IMR-90 (cell line): ENCODE data around the gene OR5P2. TPM values are rescaled to one million over a fixed set of nuclear protein-coding genes. Genes with fewer than 3 reads are reported as not detected.

ENCODE experiments used
- ATAC-seq: fragments of 200-7000 bp; cut with Tn5 transposase; 2 replicates; pipeline ENCODE4 v1.9.1; 2020; ENCODE audit warnings: low read depth, mild to moderate bottlenecking, moderate library complexity
- BruUV-seq: library from RNA; stranded (reverse); fragments of 400-500 nt; replicated peaks from 2 replicates; lab custom pipeline; 2021; lab: Mats Ljungman, UMichigan
- CTCF ChIA-PET: fragments of 300-600 bp; formaldehyde crosslinking; extraction: SDS; loops from one replicate; lab custom pipeline; 2021; ENCODE audit warnings: antibody characterized with exemption; lab: Yijun Ruan, JAX
- POLR2A ChIA-PET: fragments of 300-600 bp; sonication (Branson Sonifier 250); formaldehyde crosslinking; loops from one replicate; lab custom pipeline; 2022; ENCODE audit warnings: antibody characterized with exemption; ENCODE audit not compliant: unreplicated experiment; lab: Charles Lee
- DNase-seq: peaks from one replicate; pipeline ENCODE4 v3.0.0; 2013
- H2AFZ ChIP-seq: replicated peaks from 2 replicates; pipeline ENCODE3; 2013; ENCODE audit warnings: low read length, mild to moderate bottlenecking; ENCODE audit not compliant: poor library complexity
- H2AK5ac ChIP-seq: 2 replicates; pipeline ENCODE4 v1.6.1; 2013; ENCODE audit warnings: low read depth, low read length, inconsistent platforms
- H2AK9ac ChIP-seq: replicated peaks from 2 replicates; pipeline ENCODE3; 2013; ENCODE audit warnings: mild to moderate bottlenecking, low read depth, low read length, moderate library complexity; ENCODE audit not compliant: poor library complexity
- H2BK120ac ChIP-seq: 2 replicates; pipeline ENCODE4 v1.6.1; 2013; ENCODE audit warnings: low read depth, low read length, inconsistent platforms
- H2BK15ac ChIP-seq: 3 replicates; pipeline ENCODE4 v1.6.1; 2013; ENCODE audit warnings: low read depth, low read length, inconsistent platforms
- H2BK20ac ChIP-seq: 2 replicates; pipeline ENCODE4 v1.6.1; 2013; ENCODE audit warnings: low read depth, mild to moderate bottlenecking, inconsistent platforms, low read length, moderate library complexity
- H2BK5ac ChIP-seq: 2 replicates; pipeline ENCODE4 v1.6.1; 2013; ENCODE audit warnings: mild to moderate bottlenecking, low read depth, low read length, inconsistent platforms; ENCODE audit not compliant: poor library complexity, severe bottlenecking
- H3K14ac ChIP-seq: replicated peaks from 2 replicates; pipeline ENCODE4 v1.6.1; 2013; ENCODE audit warnings: low read depth, low read length, inconsistent platforms
- H3K18ac ChIP-seq: 2 replicates; pipeline ENCODE4 v1.6.1; 2013; ENCODE audit warnings: low read depth, low read length, control low read depth
- H3K23ac ChIP-seq: 2 replicates; pipeline ENCODE4 v1.6.1; 2013; ENCODE audit warnings: low read depth, low read length, inconsistent platforms
- H3K27ac ChIP-seq: 2 replicates; pipeline ENCODE4 v1.5.1; 2013; ENCODE audit warnings: mild to moderate bottlenecking, control low read depth, low read length; ENCODE audit not compliant: insufficient read depth
- H3K27me3 ChIP-seq: 2 replicates; pipeline ENCODE4 v1.6.1; 2013; ENCODE audit warnings: low read length; ENCODE audit not compliant: control insufficient read depth, insufficient read depth
- H3K36me3 ChIP-seq: 2 replicates; pipeline ENCODE4 v1.6.1; 2013; ENCODE audit warnings: low read length, mixed read lengths; ENCODE audit not compliant: control insufficient read depth, insufficient read depth
- H3K4ac ChIP-seq: 2 replicates; pipeline ENCODE4 v1.6.1; 2013; ENCODE audit warnings: low read depth, low read length, inconsistent platforms
- H3K4me1 ChIP-seq: 2 replicates; pipeline ENCODE4 v1.6.1; 2013; ENCODE audit warnings: low read length, mixed read lengths; ENCODE audit not compliant: control insufficient read depth, insufficient read depth
- H3K4me2 ChIP-seq: 2 replicates; pipeline ENCODE4 v1.6.1; 2013; ENCODE audit warnings: low read depth, mild to moderate bottlenecking, control low read depth, low read length, moderate library complexity
- H3K4me3 ChIP-seq: 2 replicates; pipeline ENCODE4 v1.5.1; 2013; ENCODE audit warnings: low read depth, mild to moderate bottlenecking, control low read depth, low read length, moderate library complexity; ENCODE audit not compliant: insufficient read depth
- H3K56ac ChIP-seq: 2 replicates; pipeline ENCODE4 v1.6.1; 2013; ENCODE audit warnings: low read length, inconsistent platforms; ENCODE audit not compliant: insufficient read depth; ENCODE audit errors: extremely low read depth
- H3K79me1 ChIP-seq, 2 experiments: 2 replicates each; pipeline ENCODE4 v1.6.1; 2013; ENCODE audit warnings: low read length in 2 of 2, inconsistent platforms in 1 of 2, low read depth in 1 of 2
- H3K9ac ChIP-seq: 2 replicates; pipeline ENCODE4 v1.6.1; 2013; ENCODE audit warnings: low read depth, low read length, control low read depth
- H3K9me1 ChIP-seq: 2 replicates; pipeline ENCODE4 v1.6.1; 2013; ENCODE audit warnings: low read length, inconsistent platforms; ENCODE audit not compliant: insufficient read depth
- H3K9me3 ChIP-seq: 2 replicates; pipeline ENCODE4 v1.6.1; 2013; ENCODE audit warnings: low read length; ENCODE audit not compliant: control insufficient read depth, insufficient read depth
- H4K20me1 ChIP-seq: 2 replicates; pipeline ENCODE4 v1.6.1; 2013; ENCODE audit warnings: low read length, inconsistent platforms; ENCODE audit not compliant: insufficient read depth
- H4K5ac ChIP-seq: 2 replicates; pipeline ENCODE4 v1.6.1; 2013; ENCODE audit warnings: mild to moderate bottlenecking, low read depth, low read length, control low read depth
- H4K8ac ChIP-seq, 2 experiments: 2 replicates each; pipeline ENCODE4 v1.6.1; 2013; ENCODE audit warnings: low read depth in 2 of 2, low read length in 2 of 2, control low read depth in 1 of 2, inconsistent platforms in 1 of 2
- H4K91ac ChIP-seq: 2 replicates; pipeline ENCODE4 v1.6.1; 2013; ENCODE audit warnings: low read depth, low read length, inconsistent platforms; ENCODE audit not compliant: insufficient read depth
- BHLHE40 ChIP-seq: fragments of 150-350 bp; IDR thresholded peaks from 2 replicates; pipeline ENCODE4 v1.6.1; 2016; ENCODE audit warnings: mild to moderate bottlenecking, low read depth, low read length
- CEBPB ChIP-seq: IDR thresholded peaks from 2 replicates; pipeline ENCODE4 v1.6.1; 2012; ENCODE audit warnings: low read depth, low read length, improper control_type of control experiment
- CHD1 ChIP-seq: IDR thresholded peaks from 2 replicates; pipeline ENCODE4 v1.6.1; 2012; ENCODE audit warnings: low read depth, low read length, improper control_type of control experiment
- FOS ChIP-seq: fragments of 150-350 bp; IDR thresholded peaks from 2 replicates; pipeline ENCODE4 v1.6.1; 2016; ENCODE audit warnings: low read depth, low read length
- MAFK ChIP-seq: IDR thresholded peaks from 2 replicates; pipeline ENCODE4 v1.6.1; 2012; ENCODE audit warnings: low read depth, low read length, improper control_type of control experiment
- MAZ ChIP-seq: IDR thresholded peaks from 2 replicates; pipeline ENCODE4 v1.6.1; 2012; ENCODE audit warnings: low read depth, mild to moderate bottlenecking, low read length, improper control_type of control experiment, moderate library complexity, borderline replicate concordance
- MXI1 ChIP-seq: IDR thresholded peaks from 2 replicates; pipeline ENCODE4 v1.6.1; 2012; ENCODE audit warnings: low read depth, mild to moderate bottlenecking, low read length, moderate library complexity, borderline replicate concordance
- NFE2L2 ChIP-seq: fragments of 150-350 bp; IDR thresholded peaks from 2 replicates; pipeline ENCODE4 v1.6.1; 2016; ENCODE audit warnings: low read depth, mild to moderate bottlenecking, low read length
- POLR2A ChIP-seq: IDR thresholded peaks from 2 replicates; pipeline ENCODE4 v1.6.1; 2012; ENCODE audit warnings: mild to moderate bottlenecking, low read depth, low read length
- RAD21 ChIP-seq: IDR thresholded peaks from 2 replicates; pipeline ENCODE4 v1.6.1; 2012; ENCODE audit warnings: low read length, improper control_type of control experiment
- RCOR1 ChIP-seq: IDR thresholded peaks from 2 replicates; pipeline ENCODE4 v1.6.1; 2012; ENCODE audit warnings: mild to moderate bottlenecking, low read length, improper control_type of control experiment; ENCODE audit not compliant: insufficient replicate concordance
- RFX5 ChIP-seq: IDR thresholded peaks from 2 replicates; pipeline ENCODE4 v1.8.0; 2012; ENCODE audit warnings: low read depth, mild to moderate bottlenecking, low read length, moderate library complexity
- SMC3 ChIP-seq: fragments of 150-350 bp; IDR thresholded peaks from 2 replicates; pipeline ENCODE4 v1.6.1; 2016; ENCODE audit warnings: low read depth, mild to moderate bottlenecking, antibody characterized with exemption, low read length, moderate library complexity
- dilution Hi-C: fragments of 300-500 bp; cut with HindIII; formaldehyde crosslinking; loops from one replicate; pipeline ENCODE4 v1.14.3; 2018; ENCODE audit warnings: low sequenced_read_pairs; ENCODE audit not compliant: unreplicated experiment
- in situ Hi-C: fragments of 300-500 bp; cut with MboI; formaldehyde crosslinking; loops from 3 replicates; pipeline ENCODE4 v1.14.3; 2019; ENCODE audit warnings: low sequenced_read_pairs, inconsistent platforms, mixed read lengths
- intact Hi-C: fragments of 100-400 bp; cut with micrococcal nuclease; formaldehyde crosslinking; loops from 2 replicates; pipeline ENCODE4 v1.10.0; 2022
- polyA plus RNA-seq, 3 experiments: library from polyadenylated mRNA; depleted of rRNA; stranded (reverse); fragments of >200 nt; gene quantifications; 2 replicates each; pipeline ENCODE4 v1.2.3, GENCODE V29; 2012; ENCODE audit warnings: low replicate concordance in 1 of 3
- total RNA-seq: library from RNA; depleted of rRNA; stranded (reverse); fragments of >200 nt; gene quantifications from 2 replicates; pipeline ENCODE4 v1.2.3, GENCODE V29; 2012
- TF ChIP-seq, protein P1 (sequence below): fragments of 150-350 bp; IDR thresholded peaks from 2 replicates; pipeline ENCODE4 v1.6.1; 2016; ENCODE audit warnings: low read depth, mild to moderate bottlenecking, low read length, moderate library complexity, borderline replicate concordance
- TF ChIP-seq, protein P2 (sequence below): fragments of 150-350 bp; IDR thresholded peaks from 2 replicates; pipeline ENCODE4 v1.6.1; 2017; ENCODE audit warnings: mild to moderate bottlenecking, antibody characterized with exemption, low read length, low read depth
- TF ChIP-seq, protein P3 (sequence below): conservative IDR thresholded peaks from 2 replicates; pipeline ENCODE4 v1.5.1; 2012; ENCODE audit warnings: mild to moderate bottlenecking, low read depth, low read length, improper control_type of control experiment

Gene OR5P2
- total and polyA plus RNA-seq, 2 of the 4 experiments (the other 2 are of a cell fraction): not detected

DNA sequence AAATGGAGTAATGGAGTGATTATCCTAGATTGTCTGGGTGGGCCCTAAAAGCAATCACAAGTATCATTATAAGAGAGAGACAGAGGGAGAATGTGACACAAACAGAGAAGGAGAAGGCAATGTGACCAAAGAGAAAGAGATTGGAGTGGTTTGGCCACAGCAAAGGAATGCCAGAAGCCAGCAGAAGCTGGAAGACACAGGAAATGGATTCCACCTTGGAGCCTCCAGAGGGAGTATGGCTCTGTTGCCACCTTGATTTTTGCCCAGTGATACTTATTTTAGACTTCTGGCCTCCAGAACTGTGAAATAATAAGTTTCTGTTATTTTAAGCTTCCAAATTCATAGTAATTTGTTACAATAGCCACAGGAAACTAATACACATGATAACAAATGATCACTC is 36.8 kb upstream of the OR5P2 start:
- Histone ChIP-seq H4K91ac (no peak overlapping the region), H2BK120ac (no peak overlapping the region), H3K4me1 (no peaks in the 10 kb centered on the region), H3K4me2 (no peak overlapping the region), H3K4ac (no peak overlapping the region), H3K23ac (no peak overlapping the region), H3K9me1 (no peaks in the 10 kb centered on the region), H3K79me1 (no peaks in the 10 kb centered on the region), H2AK5ac (no peak overlapping the region), H2AFZ (no peak overlapping the region), H2AK9ac (no peak overlapping the region), H3K27ac (no peak overlapping the region), H3K4me3 (no peak overlapping the region), H3K27me3 (no peaks in the 10 kb centered on the region), H2BK15ac (no peak overlapping the region), H3K36me3 (no peaks in the 10 kb centered on the region), H2BK20ac (no peak overlapping the region), H3K56ac (no peak overlapping the region), H4K20me1 (no peaks in the 10 kb centered on the region), H3K14ac (no peak overlapping the region), H3K9me3 (no peaks in the 10 kb centered on the region), H4K5ac (no peak overlapping the region), H3K9ac (no peak overlapping the region), H2BK5ac (no peak overlapping the region), H4K8ac (no peak overlapping the region), H3K18ac (no peak overlapping the region)
- no TSS peak for BruUV-seq
- ChIA-PET CTCF (no interaction called here), POLR2A (no interaction called here)
- dilution Hi-C loops (no loop called here), in situ Hi-C loops (no loop called here), intact Hi-C loops (no loop called here)
- no peak for ATAC-seq
- TF ChIP-seq MAZ: no peak
- no peak for TF ChIP-seq CEBPB
- TF ChIP-seq RCOR1: no peak
- no peak for TF ChIP-seq MAFK
- no peak for TF ChIP-seq POLR2A
- TF ChIP-seq, protein P1, sequence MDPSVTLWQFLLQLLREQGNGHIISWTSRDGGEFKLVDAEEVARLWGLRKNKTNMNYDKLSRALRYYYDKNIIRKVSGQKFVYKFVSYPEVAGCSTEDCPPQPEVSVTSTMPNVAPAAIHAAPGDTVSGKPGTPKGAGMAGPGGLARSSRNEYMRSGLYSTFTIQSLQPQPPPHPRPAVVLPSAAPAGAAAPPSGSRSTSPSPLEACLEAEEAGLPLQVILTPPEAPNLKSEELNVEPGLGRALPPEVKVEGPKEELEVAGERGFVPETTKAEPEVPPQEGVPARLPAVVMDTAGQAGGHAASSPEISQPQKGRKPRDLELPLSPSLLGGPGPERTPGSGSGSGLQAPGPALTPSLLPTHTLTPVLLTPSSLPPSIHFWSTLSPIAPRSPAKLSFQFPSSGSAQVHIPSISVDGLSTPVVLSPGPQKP: no peak
- TF ChIP-seq SMC3: no peak
- TF ChIP-seq NFE2L2: no peak
- TF ChIP-seq CHD1: no peak
- TF ChIP-seq RFX5: no peak
- TF ChIP-seq, protein P2, sequence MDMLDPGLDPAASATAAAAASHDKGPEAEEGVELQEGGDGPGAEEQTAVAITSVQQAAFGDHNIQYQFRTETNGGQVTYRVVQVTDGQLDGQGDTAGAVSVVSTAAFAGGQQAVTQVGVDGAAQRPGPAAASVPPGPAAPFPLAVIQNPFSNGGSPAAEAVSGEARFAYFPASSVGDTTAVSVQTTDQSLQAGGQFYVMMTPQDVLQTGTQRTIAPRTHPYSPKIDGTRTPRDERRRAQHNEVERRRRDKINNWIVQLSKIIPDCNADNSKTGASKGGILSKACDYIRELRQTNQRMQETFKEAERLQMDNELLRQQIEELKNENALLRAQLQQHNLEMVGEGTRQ: no peak
- no peak for TF ChIP-seq MXI1
- no peak for TF ChIP-seq BHLHE40
- TF ChIP-seq RAD21: no peak
- TF ChIP-seq FOS: no peak
- TF ChIP-seq, protein P3, sequence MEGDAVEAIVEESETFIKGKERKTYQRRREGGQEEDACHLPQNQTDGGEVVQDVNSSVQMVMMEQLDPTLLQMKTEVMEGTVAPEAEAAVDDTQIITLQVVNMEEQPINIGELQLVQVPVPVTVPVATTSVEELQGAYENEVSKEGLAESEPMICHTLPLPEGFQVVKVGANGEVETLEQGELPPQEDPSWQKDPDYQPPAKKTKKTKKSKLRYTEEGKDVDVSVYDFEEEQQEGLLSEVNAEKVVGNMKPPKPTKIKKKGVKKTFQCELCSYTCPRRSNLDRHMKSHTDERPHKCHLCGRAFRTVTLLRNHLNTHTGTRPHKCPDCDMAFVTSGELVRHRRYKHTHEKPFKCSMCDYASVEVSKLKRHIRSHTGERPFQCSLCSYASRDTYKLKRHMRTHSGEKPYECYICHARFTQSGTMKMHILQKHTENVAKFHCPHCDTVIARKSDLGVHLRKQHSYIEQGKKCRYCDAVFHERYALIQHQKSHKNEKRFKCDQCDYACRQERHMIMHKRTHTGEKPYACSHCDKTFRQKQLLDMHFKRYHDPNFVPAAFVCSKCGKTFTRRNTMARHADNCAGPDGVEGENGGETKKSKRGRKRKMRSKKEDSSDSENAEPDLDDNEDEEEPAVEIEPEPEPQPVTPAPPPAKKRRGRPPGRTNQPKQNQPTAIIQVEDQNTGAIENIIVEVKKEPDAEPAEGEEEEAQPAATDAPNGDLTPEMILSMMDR: no peak
- DNase-seq: no peak
